ENCODE results near the gene SMIM23. TPM values are rescaled to one million over a fixed set of nuclear protein-coding genes. Genes with fewer than 3 reads are reported as not detected.

Gene SMIM23
- total and polyA plus RNA-seq, 4 donors, result not detected

DNA sequence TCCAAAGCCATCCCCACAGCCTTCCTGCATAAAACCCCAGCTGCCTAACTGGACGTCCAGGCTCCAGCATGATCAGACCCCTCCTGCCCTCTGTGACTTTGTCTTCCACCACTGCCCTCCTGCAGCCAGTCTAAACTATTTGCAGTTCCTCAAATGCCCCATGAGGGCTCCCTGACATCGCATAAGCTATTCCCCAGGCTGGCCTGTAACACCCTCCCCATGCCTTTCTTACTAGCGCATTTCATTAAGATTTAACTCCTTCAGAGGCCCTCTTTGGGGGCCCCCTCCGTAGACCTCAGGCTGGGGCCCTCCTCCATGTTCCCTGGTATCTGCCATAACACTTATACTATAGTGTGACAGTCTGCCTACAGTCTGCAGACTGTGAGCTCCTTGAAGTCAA lies 15.5 kb upstream of the SMIM23 start:
- Histone ChIP-seq H3K36me3 (ENCODE audit: control insufficient read depth in 4 of 4, insufficient read depth in 4 of 4, low read length in 4 of 4) (no peaks in the 10 kb centered on the region), H3K9me3 (ENCODE audit: control insufficient read depth in 4 of 4, insufficient read depth in 3 of 4, low read length in 3 of 4) (no peaks in the 10 kb centered on the region), H3K27ac (ENCODE audit: low read depth in 1 of 2, low read length in 1 of 2) (no peak overlapping the region), H3K27me3 (ENCODE audit: control insufficient read depth in 3 of 3, insufficient read depth in 3 of 3, low read length in 2 of 3) (no peaks in the 10 kb centered on the region), H3K4me3 (no peak overlapping the region), H3K4me1 (ENCODE audit: control insufficient read depth in 5 of 5, insufficient read depth in 5 of 5, low read length in 5 of 5) (no peaks in the 10 kb centered on the region), H3K9ac (ENCODE audit: insufficient read depth in 1 of 2, low read length in 2 of 2) (no peak overlapping the region)
- WGBS, 2 donors, result 26 to 42% methylated on average over 4 of the region's 4 CpGs
- no peak for DNase-seq
- ATAC-seq (ENCODE audit: insufficient read depth, low FRiP score), result no peak
- TF ChIP-seq, protein P1, sequence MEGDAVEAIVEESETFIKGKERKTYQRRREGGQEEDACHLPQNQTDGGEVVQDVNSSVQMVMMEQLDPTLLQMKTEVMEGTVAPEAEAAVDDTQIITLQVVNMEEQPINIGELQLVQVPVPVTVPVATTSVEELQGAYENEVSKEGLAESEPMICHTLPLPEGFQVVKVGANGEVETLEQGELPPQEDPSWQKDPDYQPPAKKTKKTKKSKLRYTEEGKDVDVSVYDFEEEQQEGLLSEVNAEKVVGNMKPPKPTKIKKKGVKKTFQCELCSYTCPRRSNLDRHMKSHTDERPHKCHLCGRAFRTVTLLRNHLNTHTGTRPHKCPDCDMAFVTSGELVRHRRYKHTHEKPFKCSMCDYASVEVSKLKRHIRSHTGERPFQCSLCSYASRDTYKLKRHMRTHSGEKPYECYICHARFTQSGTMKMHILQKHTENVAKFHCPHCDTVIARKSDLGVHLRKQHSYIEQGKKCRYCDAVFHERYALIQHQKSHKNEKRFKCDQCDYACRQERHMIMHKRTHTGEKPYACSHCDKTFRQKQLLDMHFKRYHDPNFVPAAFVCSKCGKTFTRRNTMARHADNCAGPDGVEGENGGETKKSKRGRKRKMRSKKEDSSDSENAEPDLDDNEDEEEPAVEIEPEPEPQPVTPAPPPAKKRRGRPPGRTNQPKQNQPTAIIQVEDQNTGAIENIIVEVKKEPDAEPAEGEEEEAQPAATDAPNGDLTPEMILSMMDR (IDR thresholded peaks at IDR 0.05; ENCODE audit: control extremely low read depth, extremely low read depth), result no peak

DNA sequence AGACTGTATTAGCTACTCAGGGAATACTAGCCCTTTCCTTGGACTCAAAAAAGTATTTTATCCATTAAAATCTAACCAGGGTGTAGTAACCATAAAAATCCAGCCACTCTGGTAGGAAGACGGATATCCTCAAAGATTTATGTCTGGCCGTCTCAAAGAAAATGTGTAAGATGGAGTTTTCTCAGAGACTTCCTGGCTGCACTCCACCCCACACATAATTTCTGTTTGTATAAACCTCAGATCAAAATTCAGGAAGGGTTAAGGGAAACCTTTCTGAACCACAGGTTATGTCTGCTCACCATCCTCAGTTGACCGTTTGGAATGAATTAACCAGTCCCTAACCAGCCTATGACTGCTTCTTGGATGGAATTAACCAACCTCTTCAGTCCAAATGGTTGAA lies 13.8 kb upstream of the SMIM23 start:
- no peak overlapping the region for H3K9ac ChIP-seq (ENCODE audit: insufficient read depth in 1 of 2, low read length in 2 of 2)
- peaks cover 0 to 5% (median 0%) of the 10 kb centered on the region in 5 donors for H3K4me1 ChIP-seq (ENCODE audit: control insufficient read depth in 5 of 5, insufficient read depth in 5 of 5, low read length in 5 of 5)
- no peak overlapping the region for H3K4me3 ChIP-seq
- TF ChIP-seq, protein P1 (IDR thresholded peaks at IDR 0.05; ENCODE audit: control extremely low read depth, extremely low read depth), result no peak
- no peak overlapping the region for H3K27ac ChIP-seq (ENCODE audit: low read depth in 1 of 2, low read length in 1 of 2)
- no peak for DNase-seq
- H3K36me3 ChIP-seq (ENCODE audit: control insufficient read depth in 4 of 4, insufficient read depth in 4 of 4, low read length in 4 of 4), result no peaks in the 10 kb centered on the region
- no peak for ATAC-seq (ENCODE audit: insufficient read depth, low FRiP score)
- H3K9me3 ChIP-seq (ENCODE audit: control insufficient read depth in 4 of 4, insufficient read depth in 3 of 4, low read length in 3 of 4), result no peaks in the 10 kb centered on the region
- 26 to 45% methylated on average over 3 of the region's 3 CpGs for WGBS, 2 donors
- no peaks in the 10 kb centered on the region for H3K27me3 ChIP-seq (ENCODE audit: control insufficient read depth in 3 of 3, insufficient read depth in 3 of 3, low read length in 2 of 3)

DNA sequence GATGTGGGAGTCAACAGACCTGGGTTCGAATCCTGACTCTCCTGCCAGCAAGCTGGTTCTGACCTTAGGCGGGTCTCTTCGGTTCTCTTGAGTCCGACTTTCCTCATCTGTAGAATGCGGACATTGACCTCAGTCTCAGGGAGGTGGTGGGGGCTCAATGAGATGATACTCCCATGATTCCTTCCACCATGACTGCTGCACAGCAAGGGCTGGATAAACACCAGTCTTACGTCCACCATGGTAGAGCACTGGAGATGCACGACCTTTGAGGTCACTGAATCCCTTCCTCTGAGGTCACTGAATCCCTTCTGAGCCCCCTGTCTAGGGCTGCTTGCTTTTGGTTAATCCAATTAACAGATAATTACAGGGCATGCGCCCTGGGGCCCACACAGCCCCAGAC lies 12.5 kb upstream of the SMIM23 start:
- Histone ChIP-seq H3K27ac (ENCODE audit: low read depth in 1 of 2, low read length in 1 of 2) (no peak overlapping the region), H3K27me3 (ENCODE audit: control insufficient read depth in 3 of 3, insufficient read depth in 3 of 3, low read length in 2 of 3) (no peaks in the 10 kb centered on the region), H3K4me1 (ENCODE audit: control insufficient read depth in 5 of 5, insufficient read depth in 5 of 5, low read length in 5 of 5) (peaks cover 0 to 12% (median 0%) of the 10 kb centered on the region in 5 donors), H3K9me3 (ENCODE audit: control insufficient read depth in 4 of 4, insufficient read depth in 3 of 4, low read length in 3 of 4) (no peaks in the 10 kb centered on the region), H3K4me3 (no peak overlapping the region), H3K36me3 (ENCODE audit: control insufficient read depth in 4 of 4, insufficient read depth in 4 of 4, low read length in 4 of 4) (no peaks in the 10 kb centered on the region), H3K9ac (ENCODE audit: insufficient read depth in 1 of 2, low read length in 2 of 2) (no peak overlapping the region)
- 91 to 96% methylated on average over 8 of the region's 8 CpGs for WGBS, 2 donors
- ATAC-seq (ENCODE audit: insufficient read depth, low FRiP score) (no peak), DNase-seq (no peak)
- TF ChIP-seq, protein P1 (IDR thresholded peaks at IDR 0.05; ENCODE audit: control extremely low read depth, extremely low read depth), result no peak

DNA sequence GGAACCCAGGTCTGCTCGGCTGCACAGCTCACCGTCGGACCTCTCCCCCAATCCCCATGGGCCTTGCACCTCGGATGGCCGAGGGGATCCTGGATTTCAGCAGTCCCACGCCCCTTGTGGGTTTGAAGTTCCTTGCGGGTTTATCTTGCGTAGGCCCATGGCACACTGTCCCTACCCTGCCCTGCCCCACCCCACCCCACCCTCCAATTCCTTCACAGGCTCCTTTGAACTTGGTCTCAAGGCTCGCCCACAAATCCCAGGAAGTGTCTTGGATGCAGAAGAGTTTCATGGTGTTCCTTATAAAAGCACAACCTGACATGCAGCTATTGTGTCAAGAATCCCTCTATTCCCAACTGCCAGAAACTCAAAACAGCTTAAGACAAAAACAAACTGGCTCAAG lies 11.2 kb upstream of the SMIM23 start:
- no peak for ATAC-seq (ENCODE audit: insufficient read depth, low FRiP score)
- Histone ChIP-seq H3K36me3 (ENCODE audit: control insufficient read depth in 4 of 4, insufficient read depth in 4 of 4, low read length in 4 of 4) (no peaks in the 10 kb centered on the region), H3K9me3 (ENCODE audit: control insufficient read depth in 4 of 4, insufficient read depth in 3 of 4, low read length in 3 of 4) (peaks cover 0 to 1% (median 0%) of the 10 kb centered on the region in 4 donors), H3K4me3 (no peak overlapping the region), H3K27ac (ENCODE audit: low read depth in 1 of 2, low read length in 1 of 2) (no peak overlapping the region), H3K27me3 (ENCODE audit: control insufficient read depth in 3 of 3, insufficient read depth in 3 of 3, low read length in 2 of 3) (no peaks in the 10 kb centered on the region), H3K9ac (ENCODE audit: insufficient read depth in 1 of 2, low read length in 2 of 2) (no peak overlapping the region), H3K4me1 (ENCODE audit: control insufficient read depth in 5 of 5, insufficient read depth in 5 of 5, low read length in 5 of 5) (peaks cover 0 to 12% (median 0%) of the 10 kb centered on the region in 5 donors)
- 92 to 94% methylated on average over 9 of the region's 9 CpGs for WGBS, 2 donors
- DNase-seq, result no peak
- TF ChIP-seq, protein P1 (IDR thresholded peaks at IDR 0.05; ENCODE audit: control extremely low read depth, extremely low read depth), result no peak

Measured in lung (tissue), 12 donors.